HG03571 (cell line): Measurements from ENCODE around the gene RPGRIP1.
"Not testable (repeated sequence)": the region's sequence is repeated elsewhere in the genome, so short reads cannot be mapped to it uniquely, and the experiment has no call there.

ENCODE experiments used
- ATAC-seq: cut with Tn5 transposase; IDR thresholded peaks from one replicate; pipeline ENCODE4 v1.9.1; 2021; ENCODE audit not compliant: unreplicated experiment

RPGRIP1 gene

GRCh38 chr14:21258005-21258888 is 21.6 kb upstream of the RPGRIP1 start:
- no peak for ATAC-seq

DNA sequence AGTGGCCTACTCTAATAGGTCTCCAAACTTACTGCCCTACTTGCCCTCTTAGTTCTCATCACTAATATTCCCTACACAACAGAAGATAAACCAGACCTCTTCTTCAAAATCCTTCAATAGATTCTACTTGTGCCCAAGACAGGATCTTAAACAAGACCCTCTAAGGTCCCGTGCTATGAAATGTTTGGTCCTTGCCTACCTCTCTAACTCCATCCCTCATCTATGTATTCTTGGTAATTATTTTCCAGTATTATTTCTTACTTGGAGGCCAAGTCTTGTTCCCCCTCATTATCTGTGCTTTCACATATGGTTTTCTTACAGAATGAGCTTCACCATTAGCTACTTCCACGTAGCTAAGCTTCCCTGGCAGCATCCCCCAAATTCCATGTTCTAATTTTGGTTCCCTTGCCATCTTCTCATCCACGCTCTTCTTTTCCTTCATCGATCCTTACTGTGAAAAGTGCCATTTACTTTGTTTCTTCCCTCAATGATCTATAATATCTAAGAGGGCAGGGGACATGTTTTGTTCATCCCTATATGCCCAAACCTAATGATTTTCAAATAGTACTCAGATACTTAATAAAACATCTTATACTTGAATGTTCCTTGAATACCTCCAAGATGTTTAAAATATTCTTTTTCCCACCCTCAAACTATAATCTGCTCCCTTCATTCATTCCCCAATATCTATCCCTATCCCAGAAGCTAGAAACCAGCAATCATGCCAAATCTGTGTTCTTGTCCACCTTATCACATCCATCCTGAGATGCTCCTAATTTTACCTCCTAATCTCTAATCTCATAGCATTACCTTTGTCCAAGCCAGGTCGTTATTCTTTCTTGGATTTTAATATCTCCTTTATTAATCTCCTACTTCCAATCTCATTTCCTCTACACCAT is 20.7 kb upstream of the RPGRIP1 start:
- no peak for ATAC-seq

DNA sequence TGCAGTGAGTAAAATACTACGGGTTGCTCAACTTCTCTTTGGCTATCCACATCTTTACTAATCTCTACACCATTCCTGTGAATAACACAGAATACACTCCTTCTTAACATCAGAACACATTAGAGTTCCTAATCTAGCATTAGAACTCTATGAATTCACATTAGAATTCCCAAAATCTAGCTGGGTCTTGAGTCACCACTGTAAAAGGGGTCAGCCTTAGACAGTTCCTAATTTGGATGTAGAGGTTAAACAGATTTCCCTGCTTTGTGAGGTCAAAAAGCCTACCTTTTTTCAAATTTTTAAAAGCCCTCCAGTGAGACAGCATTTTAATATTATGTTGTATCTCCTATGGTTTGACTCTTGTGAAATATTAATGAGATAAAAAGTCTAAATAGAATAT is 18.1 kb upstream of the RPGRIP1 start:
- ATAC-seq = no peak

GRCh38 chr14:21262410-21262809 is 17.5 kb upstream of the RPGRIP1 start:
- ATAC-seq = no peak

GRCh38 chr14:21263284-21264024 is 16.4 kb upstream of the RPGRIP1 start:
- ATAC-seq = no peak

- ATAC-seq = peak; percentile 56
These were observed 15.7 kb upstream of the RPGRIP1 start for GRCh38 chr14:21264025-21264801.

DNA sequence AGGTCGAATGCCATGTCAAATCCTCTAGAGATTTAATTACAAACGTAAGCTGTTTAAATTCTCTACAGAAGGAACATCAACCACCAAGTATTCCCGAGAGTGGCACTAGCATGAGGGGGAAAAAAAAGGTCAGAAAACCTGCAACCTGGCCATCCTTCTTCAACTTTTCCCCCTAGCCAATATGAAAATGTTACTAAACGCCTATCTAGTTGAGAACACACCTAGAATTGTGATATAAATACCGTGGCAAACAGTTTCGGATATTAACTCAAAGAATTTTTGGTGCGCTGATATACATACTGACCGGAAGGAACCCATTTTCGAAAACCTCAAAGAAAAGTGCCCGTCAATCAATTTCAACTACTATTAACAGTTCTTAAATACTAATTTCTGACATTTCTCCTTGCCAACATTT is 12.4 kb upstream of the RPGRIP1 start:
- ATAC-seq = no peak

DNA sequence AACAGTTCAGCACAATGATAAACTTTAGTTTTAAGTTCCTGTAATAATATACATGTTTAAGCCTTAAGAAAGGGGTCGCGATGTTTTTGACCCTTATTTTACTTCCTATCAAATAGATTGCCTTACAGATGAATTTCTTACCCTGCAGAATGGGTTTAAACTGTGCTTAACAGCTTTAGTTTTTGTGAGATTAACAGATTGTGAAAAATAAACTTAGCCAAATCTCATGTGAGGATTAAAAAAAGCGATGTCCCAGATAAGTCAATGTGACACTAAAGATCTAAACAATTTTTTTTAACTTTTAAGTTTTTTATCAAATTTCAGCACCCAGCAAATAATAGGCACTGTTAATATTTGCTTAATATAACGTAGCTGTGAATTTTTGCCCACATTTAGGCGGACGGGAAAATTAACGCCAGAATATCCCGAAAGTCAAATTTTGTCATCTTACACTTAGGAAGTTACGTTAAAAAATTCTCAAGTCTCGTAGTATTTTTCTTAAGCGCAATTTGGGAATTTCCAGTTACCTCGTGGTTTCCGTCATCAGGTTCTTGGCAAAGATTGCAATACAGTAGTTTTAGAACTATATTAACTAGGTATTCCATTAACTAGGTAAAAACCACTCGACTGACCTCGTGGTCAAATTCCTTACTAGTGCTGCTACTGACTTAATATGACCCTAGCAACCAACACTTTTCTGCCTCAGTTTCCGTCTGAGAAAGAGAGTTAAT is 11.8 kb upstream of the RPGRIP1 start:
- ATAC-seq = no peak

DNA sequence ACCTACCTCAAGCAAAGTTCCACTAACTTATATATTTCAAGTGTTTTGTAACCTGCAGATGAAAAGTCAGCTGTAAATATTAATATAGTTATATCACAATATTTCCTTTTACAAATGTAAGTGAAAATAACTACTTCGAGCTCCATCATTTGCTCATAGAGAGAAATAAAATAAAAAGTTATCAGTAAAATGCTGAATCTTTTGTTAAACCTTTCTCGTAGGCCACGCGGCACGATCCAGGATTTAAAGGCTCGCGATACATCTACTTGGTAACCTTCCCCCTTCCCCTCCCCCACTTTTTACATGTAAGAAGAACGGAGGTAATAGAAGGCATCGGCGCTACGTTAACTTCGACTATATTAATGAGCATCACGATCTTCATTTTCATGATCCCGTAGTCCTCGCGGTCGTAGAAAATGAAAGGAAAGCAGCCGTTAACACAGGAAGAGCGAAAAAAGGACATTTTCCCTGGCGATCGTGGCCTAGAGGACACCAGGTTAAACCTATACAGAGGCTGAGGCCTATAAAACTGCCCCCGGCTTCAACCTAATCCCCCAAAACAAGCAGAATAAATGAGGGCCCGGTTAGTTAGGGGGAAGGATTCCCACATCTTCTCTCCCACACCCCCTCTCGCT is 11.1 kb upstream of the RPGRIP1 start:
- ATAC-seq = no peak

- ATAC-seq = peak; percentile 87
These were observed 10.4 kb upstream of the RPGRIP1 start, which contains the start of gene HNRNPC for GRCh38 chr14:21269252-21270046. HNRNPC (minus strand) TSS chr14:21269442; CDS start chr14:21234193, 35,249 bp downstream.

- not testable (repeated sequence) for ATAC-seq
These were observed 7.2 kb upstream of the RPGRIP1 start for GRCh38 chr14:21272661-21273060.

GRCh38 chr14:21275261-21275858 is 4.5 kb upstream of the RPGRIP1 start:
- no peak for ATAC-seq

- ATAC-seq = no peak
These were observed 1.3 kb upstream of the RPGRIP1 start for GRCh38 chr14:21278632-21279031.

DNA sequence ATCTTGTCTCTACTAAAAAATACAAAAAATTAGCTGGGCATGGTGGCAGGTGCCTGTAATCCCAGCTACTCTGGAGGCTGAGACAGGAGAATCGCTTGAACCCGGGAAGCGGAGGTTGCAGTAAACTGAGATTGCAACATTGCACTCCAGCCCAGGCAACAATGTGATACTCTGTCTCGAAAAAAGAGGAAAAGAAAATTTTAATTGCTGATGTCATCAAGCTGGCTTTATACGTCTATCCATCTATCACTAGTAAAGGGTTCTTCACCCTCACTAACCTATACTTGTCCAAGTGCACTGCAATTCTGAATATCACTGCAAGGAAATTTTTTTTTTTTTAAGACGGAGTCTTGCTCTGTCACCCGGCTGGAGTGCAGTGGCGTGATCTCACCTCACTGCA is 2.0 kb downstream of the RPGRIP1 start:
- ATAC-seq = not testable (repeated sequence)

DNA sequence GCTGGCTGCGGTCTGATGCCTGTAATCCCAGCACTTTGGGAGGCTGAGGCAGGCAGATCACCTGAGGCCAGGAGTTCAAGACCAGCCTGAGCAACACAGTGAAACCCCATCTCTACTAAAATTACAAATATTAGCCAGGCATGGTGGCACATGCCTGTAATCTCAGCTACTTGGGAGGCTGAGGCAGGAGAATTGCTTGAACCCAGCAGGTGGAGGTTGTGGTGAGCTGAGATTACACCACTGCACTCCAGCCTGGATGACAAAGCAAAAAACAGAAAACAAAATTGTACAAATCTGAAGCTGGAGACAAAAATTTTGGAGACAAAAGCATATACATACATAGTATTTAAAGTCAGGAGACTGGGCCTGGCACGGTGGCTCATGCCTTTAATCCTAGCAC is 6.6 kb downstream of the RPGRIP1 start:
- ATAC-seq = not testable (repeated sequence)

- no peak for ATAC-seq
These were observed 7.3 kb downstream of the RPGRIP1 start for GRCh38 chr14:21287168-21287567.

- ATAC-seq = not testable (repeated sequence)
These were observed 14.1 kb downstream of the RPGRIP1 start for GRCh38 chr14:21294026-21294425.

GRCh38 chr14:21298358-21298757 is 18.5 kb downstream of the RPGRIP1 start:
- no peak for ATAC-seq
